OCI-LY3 (cell line): ENCODE measurements around the gene WDFY4.

ENCODE experiments used
- H2AFZ ChIP-seq: fragments of 200-600, 300-600 bp; shearing (Covaris generic); 2 replicates; pipeline ENCODE4 v1.6.0; 2014; ENCODE audit warnings: antibody characterized with exemption, low read depth, low read length
- H3K27ac ChIP-seq: fragments of 200-600, 300-600 bp; sonication (generic); 2 replicates; pipeline ENCODE4 v1.5.1; 2014; ENCODE audit warnings: mild to moderate bottlenecking, low read length, moderate library complexity, mixed read lengths
- H3K27me3 ChIP-seq: fragments of 200-600, 300-600 bp; sonication (generic); 2 replicates; pipeline ENCODE4 v1.6.1; 2014; ENCODE audit warnings: low read depth, low read length, mixed read lengths
- H3K36me3 ChIP-seq: fragments of 200-600, 300-600 bp; sonication (generic); replicated peaks from 2 replicates; pipeline ENCODE3; 2014; ENCODE audit warnings: low read depth, low read length, mixed read lengths
- H3K4me1 ChIP-seq: fragments of 300-600, 200-600 bp; sonication (generic); 2 replicates; pipeline ENCODE4 v1.6.1; 2014; ENCODE audit warnings: low read length, mixed read lengths
- H3K4me2 ChIP-seq: fragments of 200-600, 300-600 bp; sonication (generic); 2 replicates; pipeline ENCODE4 v1.6.1; 2014; ENCODE audit warnings: low read length, mixed read lengths
- H3K4me3 ChIP-seq: fragments of 300-600, 200-600 bp; sonication (generic); 2 replicates; pipeline ENCODE4 v1.5.1; 2014; ENCODE audit warnings: antibody characterized with exemption, mild to moderate bottlenecking, low read length, moderate library complexity
- H3K79me2 ChIP-seq: fragments of 300-600, 200-600 bp; shearing (Covaris generic); 2 replicates; pipeline ENCODE4 v1.6.1; 2014; ENCODE audit warnings: mild to moderate bottlenecking, low read length, mixed read lengths
- H3K9ac ChIP-seq: fragments of 300-600, 200-600 bp; shearing (Covaris generic); 2 replicates; pipeline ENCODE4 v1.6.0; 2014; ENCODE audit warnings: mild to moderate bottlenecking, low read length, moderate library complexity
- H3K9me3 ChIP-seq: fragments of 200-600, 300-600 bp; shearing (Covaris generic); 2 replicates; pipeline ENCODE4 v1.6.1; 2014; ENCODE audit warnings: low read length, mixed read lengths; ENCODE audit not compliant: insufficient read depth
- H4K20me1 ChIP-seq: fragments of 200-600, 300-600 bp; sonication (generic); 2 replicates; pipeline ENCODE4 v1.6.1; 2016; ENCODE audit warnings: low read length, mixed read lengths; ENCODE audit not compliant: insufficient read depth
- EZH2phosphoT487 ChIP-seq: fragments of 200-600 bp; shearing (Covaris generic); IDR thresholded peaks from 2 replicates; pipeline ENCODE4 v1.6.1; 2018; ENCODE audit warnings: antibody characterized with exemption, mixed run types, low read depth
- TF ChIP-seq, protein P1 (sequence below): fragments of 200-600, 300-600 bp; sonication (generic); IDR thresholded peaks from 2 replicates; pipeline ENCODE4 v1.5.1; 2014; ENCODE audit warnings: antibody characterized with exemption, low read length, low read depth

Gene WDFY4

DNA sequence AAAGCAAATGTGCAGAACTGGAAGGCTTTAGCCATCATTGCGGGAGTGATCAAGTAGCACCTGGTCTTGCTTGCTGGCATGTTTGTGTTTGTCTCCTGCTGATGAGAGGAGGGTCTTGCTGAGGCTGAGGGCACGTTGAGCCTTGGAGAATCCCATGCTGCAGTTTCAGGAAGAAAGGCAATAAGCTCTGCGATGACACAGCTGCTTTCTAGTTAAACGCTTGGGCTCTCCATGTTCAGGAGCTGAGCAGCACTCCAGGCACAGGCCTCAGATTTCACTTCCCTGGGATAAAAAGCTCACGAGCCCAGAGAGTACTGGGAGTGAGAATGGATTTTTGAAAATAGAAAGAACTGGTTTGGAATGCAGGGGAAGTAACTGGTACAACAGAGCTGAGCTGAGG is 154.2 kb downstream of the WDFY4 start:
- TF ChIP-seq EZH2phosphoT487 = no peak
- TF ChIP-seq, protein P1, sequence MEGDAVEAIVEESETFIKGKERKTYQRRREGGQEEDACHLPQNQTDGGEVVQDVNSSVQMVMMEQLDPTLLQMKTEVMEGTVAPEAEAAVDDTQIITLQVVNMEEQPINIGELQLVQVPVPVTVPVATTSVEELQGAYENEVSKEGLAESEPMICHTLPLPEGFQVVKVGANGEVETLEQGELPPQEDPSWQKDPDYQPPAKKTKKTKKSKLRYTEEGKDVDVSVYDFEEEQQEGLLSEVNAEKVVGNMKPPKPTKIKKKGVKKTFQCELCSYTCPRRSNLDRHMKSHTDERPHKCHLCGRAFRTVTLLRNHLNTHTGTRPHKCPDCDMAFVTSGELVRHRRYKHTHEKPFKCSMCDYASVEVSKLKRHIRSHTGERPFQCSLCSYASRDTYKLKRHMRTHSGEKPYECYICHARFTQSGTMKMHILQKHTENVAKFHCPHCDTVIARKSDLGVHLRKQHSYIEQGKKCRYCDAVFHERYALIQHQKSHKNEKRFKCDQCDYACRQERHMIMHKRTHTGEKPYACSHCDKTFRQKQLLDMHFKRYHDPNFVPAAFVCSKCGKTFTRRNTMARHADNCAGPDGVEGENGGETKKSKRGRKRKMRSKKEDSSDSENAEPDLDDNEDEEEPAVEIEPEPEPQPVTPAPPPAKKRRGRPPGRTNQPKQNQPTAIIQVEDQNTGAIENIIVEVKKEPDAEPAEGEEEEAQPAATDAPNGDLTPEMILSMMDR = no peak
- Histone ChIP-seq H3K36me3 (peaks cover 54% of the 10 kb centered on the region), H3K4me3 (no peak overlapping the region), H3K27me3 (no peaks in the 10 kb centered on the region), H3K4me2 (no peak overlapping the region), H4K20me1 (no peaks in the 10 kb centered on the region), H3K79me2 (no peaks in the 10 kb centered on the region), H3K27ac (no peak overlapping the region), H3K9me3 (no peaks in the 10 kb centered on the region), H2AFZ (no peak overlapping the region), H3K4me1 (peaks cover 3% of the 10 kb centered on the region; the same call in 1 of the 2 replicates), H3K9ac (no peak overlapping the region)

DNA sequence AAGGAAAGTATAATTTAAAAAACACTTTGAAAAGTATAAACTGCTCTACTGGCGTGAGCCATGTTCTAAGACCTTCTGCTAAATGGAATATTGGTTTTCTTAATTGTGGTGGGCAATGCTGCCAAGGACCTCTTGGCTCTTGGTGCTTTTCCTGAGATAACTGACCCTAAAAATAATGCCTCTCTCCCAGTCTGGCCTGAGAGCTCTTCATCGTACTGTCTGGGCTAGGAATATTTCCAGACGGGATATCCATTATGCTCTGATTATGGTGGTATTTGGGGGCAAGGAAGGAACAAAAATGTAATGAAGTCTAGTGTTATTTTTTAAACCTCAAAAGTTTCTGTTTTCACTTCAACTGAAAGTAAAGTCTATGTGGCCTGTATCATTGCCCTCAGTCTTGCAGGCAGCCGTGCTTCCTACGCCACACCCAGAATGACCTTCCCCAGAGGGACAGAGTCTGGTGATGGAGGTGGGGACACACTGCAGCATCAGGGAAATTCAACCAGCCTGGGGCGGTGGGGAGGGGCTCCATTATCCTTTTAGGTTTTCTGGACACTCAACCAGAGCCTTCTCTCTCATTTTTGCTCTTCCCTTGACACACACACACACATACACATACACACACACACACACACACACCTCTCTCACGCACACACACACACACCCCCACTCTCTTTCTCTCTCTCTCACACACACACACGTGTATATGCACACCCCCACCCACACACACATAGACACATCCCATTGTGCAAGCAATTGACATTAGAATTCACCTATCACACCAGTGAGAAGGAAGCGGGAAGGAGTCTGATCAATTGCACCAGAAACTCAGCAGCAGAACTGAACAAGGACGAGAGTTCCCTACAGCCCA is 155.4 kb downstream of the WDFY4 start:
- Histone ChIP-seq H3K9me3 (no peaks in the 10 kb centered on the region), H3K4me2 (no peak overlapping the region), H2AFZ (no peak overlapping the region), H3K4me3 (no peak overlapping the region), H3K36me3 (peaks cover 44% of the 10 kb centered on the region), H4K20me1 (no peaks in the 10 kb centered on the region), H3K27me3 (no peaks in the 10 kb centered on the region), H3K4me1 (peaks cover 3% of the 10 kb centered on the region; the same call in 1 of the 2 replicates), H3K27ac (no peak overlapping the region), H3K9ac (no peak overlapping the region), H3K79me2 (no peaks in the 10 kb centered on the region)
- no peak for TF ChIP-seq EZH2phosphoT487
- TF ChIP-seq, protein P1 = no peak

DNA sequence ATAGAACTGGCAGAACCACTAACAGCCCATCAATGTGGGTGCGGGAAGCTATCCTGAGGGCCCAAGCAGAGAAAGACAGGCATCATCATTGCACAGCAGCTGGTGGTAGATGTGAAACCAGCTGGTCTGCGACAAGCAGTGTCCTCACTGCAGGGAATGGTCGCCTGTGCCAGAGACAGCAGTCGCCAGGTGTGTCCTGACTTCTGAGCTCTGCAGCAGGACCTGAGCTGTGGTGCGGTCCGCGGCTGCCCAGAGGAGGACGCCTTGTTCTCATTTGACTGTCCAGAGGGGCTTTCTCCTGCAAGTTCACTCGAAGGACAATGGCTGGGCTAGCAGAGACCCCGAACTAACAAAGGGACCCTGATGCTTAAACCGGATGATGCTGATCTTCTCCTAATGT is 157.6 kb downstream of the WDFY4 start:
- Histone ChIP-seq H3K4me3 (no peak overlapping the region), H3K27me3 (no peaks in the 10 kb centered on the region), H3K4me1 (peaks cover 3% of the 10 kb centered on the region; the same call in 1 of the 2 replicates), H2AFZ (no peak overlapping the region), H3K79me2 (no peaks in the 10 kb centered on the region), H3K9ac (no peak overlapping the region), H3K27ac (no peak overlapping the region), H3K36me3 (peaks cover 40% of the 10 kb centered on the region), H3K9me3 (no peaks in the 10 kb centered on the region), H4K20me1 (no peaks in the 10 kb centered on the region), H3K4me2 (no peak overlapping the region)
- no peak for TF ChIP-seq EZH2phosphoT487
- TF ChIP-seq, protein P1 = no peak

DNA sequence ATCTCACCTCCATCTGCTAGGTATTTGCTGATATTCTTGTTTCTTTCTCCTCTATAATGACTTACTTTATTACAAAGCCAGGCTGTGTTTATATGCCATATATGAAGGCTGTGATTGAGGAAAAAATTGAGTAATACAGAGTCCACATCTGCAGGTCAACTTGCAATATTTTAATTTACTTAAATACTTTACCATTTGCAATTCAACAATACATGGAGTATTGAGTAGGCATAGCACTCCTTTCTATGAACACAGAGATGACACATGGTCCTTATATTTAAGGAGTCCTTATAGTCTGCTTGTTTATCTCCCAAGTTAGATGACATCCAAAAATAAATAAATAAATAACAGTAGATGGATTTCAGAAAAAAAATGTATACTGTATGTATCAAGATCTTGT is 158.5 kb downstream of the WDFY4 start:
- H3K36me3 ChIP-seq = peaks cover 36% of the 10 kb centered on the region
- H3K4me3 ChIP-seq = no peak overlapping the region
- no peaks in the 10 kb centered on the region for H3K27me3 ChIP-seq
- H3K9ac ChIP-seq = no peak overlapping the region
- H3K4me1 ChIP-seq = peaks cover 3% of the 10 kb centered on the region; the same call in 1 of the 2 replicates
- H3K9me3 ChIP-seq = no peaks in the 10 kb centered on the region
- no peak for TF ChIP-seq EZH2phosphoT487
- TF ChIP-seq, protein P1 = no peak
- H3K79me2 ChIP-seq = no peaks in the 10 kb centered on the region
- H3K27ac ChIP-seq = no peak overlapping the region
- H3K4me2 ChIP-seq = no peak overlapping the region
- no peaks in the 10 kb centered on the region for H4K20me1 ChIP-seq
- H2AFZ ChIP-seq = no peak overlapping the region
